Activated CD8-positive, alpha-beta T cell treated with anti-CD3 and anti-CD28 coated beads for 36 hours (primary cell): Measurements from ENCODE around the gene GSPT1. TPM values are rescaled to one million over a fixed set of nuclear protein-coding genes. Genes with fewer than 3 reads are reported as not detected.

Source experiments
- ATAC-seq: fragments of 200-7000 bp; cut with Tn5 transposase; one replicate; pipeline ENCODE4 v1.10.0; 2021; ENCODE audit warnings: mild to moderate bottlenecking, moderate library complexity
- CTCF ChIA-PET: fragments of 350-600 bp; sonication (Branson Sonifier 250); formaldehyde crosslinking; loops from one replicate; lab custom pipeline; 2021; ENCODE audit warnings: antibody characterized with exemption; lab: Charles Lee
- POLR2A ChIA-PET: fragments of 350-600 bp; sonication (Branson Sonifier 250); formaldehyde crosslinking; loops from one replicate; lab custom pipeline; 2021; ENCODE audit warnings: antibody characterized with exemption; lab: Charles Lee
- DNase-seq: peaks from one replicate; pipeline ENCODE4 v3.0.0-alpha.2; 2020
- H3K27ac Mint-ChIP-seq: one replicate; pipeline ENCODE4 v1.8.0; 2021; ENCODE audit warnings: mild to moderate bottlenecking, mixed read lengths
- H3K27me3 Mint-ChIP-seq: one replicate; pipeline ENCODE4 v1.8.0; 2021; ENCODE audit warnings: mixed read lengths
- H3K36me3 Mint-ChIP-seq: one replicate; pipeline ENCODE4 v1.8.0; 2021; ENCODE audit warnings: low read depth, mixed read lengths
- H3K4me1 Mint-ChIP-seq: one replicate; pipeline ENCODE4 v1.8.0; 2021; ENCODE audit warnings: low read depth, mixed read lengths
- H3K4me3 Mint-ChIP-seq: one replicate; pipeline ENCODE4 v1.8.0; 2021; ENCODE audit warnings: mild to moderate bottlenecking, moderate library complexity, mixed read lengths
- H3K9me3 Mint-ChIP-seq: one replicate; pipeline ENCODE4 v1.8.0; 2021; ENCODE audit warnings: mixed read lengths
- CTCF ChIP-seq: fragments of 200-600 bp; IDR thresholded peaks from one replicate; pipeline ENCODE4 v1.8.0; 2022; ENCODE audit warnings: antibody characterized with exemption, mild to moderate bottlenecking
- intact Hi-C: fragments of 100-400 bp; cut with micrococcal nuclease; formaldehyde crosslinking; loops from one replicate; pipeline ENCODE4 v1.10.0; 2022
- total RNA-seq, 2 experiments: library from RNA; stranded (reverse); gene quantifications; one replicate each; pipeline ENCODE4 v1.2.3, GENCODE V29; 2021

The GSPT1 gene
- total RNA-seq, 2 experiments from 2014 or later: 202 to 204 TPM

- POLR2A ChIA-PET: interaction anchor here (0.6 to 1.4 kb wide), 2 partner anchors 8 to 404 kb away, joined by 4 read pairs; no protein-coding TSS in a partner anchor
Observed at GRCh38 chr16:11875721-11876120, 40.0 kb downstream of the GSPT1 start.

GRCh38 chr16:11871193-11871592, 44.6 kb downstream of the GSPT1 start:
- Mint-ChIP-seq H3K4me1 (peaks cover 4% of the 10 kb centered on the region), H3K36me3 (peaks cover 28% of the 10 kb centered on the region), H3K27me3 (no peaks in the 10 kb centered on the region), H3K9me3 (no peaks in the 10 kb centered on the region), H3K4me3 (no peak overlapping the region), H3K27ac (peak overlapping the region; percentile 38)
- intact Hi-C loops: no loop called here
- ATAC-seq (no peak), DNase-seq (no peak)
- ChIA-PET CTCF (interaction anchor here (1.5 kb wide), 1 partner anchor 29 kb away, joined by 3 read pairs; no protein-coding TSS in a partner anchor), POLR2A (no interaction called here)
- no peak for TF ChIP-seq CTCF

More at GRCh38 chr16:11875721-11876120, 40.0 kb downstream of the GSPT1 start:
- no peaks in the 10 kb centered on the region for H3K9me3 Mint-ChIP-seq
- intact Hi-C loops: no loop called here
- DNase-seq (no peak), ATAC-seq (no peak)
- H3K4me3 Mint-ChIP-seq: no peak overlapping the region
- H3K27ac Mint-ChIP-seq: peak overlapping the region; percentile 23
- peaks cover 4% of the 10 kb centered on the region for H3K4me1 Mint-ChIP-seq
- TF ChIP-seq CTCF: no peak
- H3K27me3 Mint-ChIP-seq: no peaks in the 10 kb centered on the region
- CTCF ChIA-PET: interaction anchor here (1.8 kb wide), 1 partner anchor 192 kb away, joined by 8 read pairs; no protein-coding TSS in a partner anchor
- peaks cover 42% of the 10 kb centered on the region for H3K36me3 Mint-ChIP-seq

- H3K4me3 Mint-ChIP-seq: no peak overlapping the region
- H3K4me1 Mint-ChIP-seq: peaks cover 9% of the 10 kb centered on the region
- H3K27ac Mint-ChIP-seq: no peak overlapping the region
- H3K9me3 Mint-ChIP-seq: no peaks in the 10 kb centered on the region
- DNase-seq (no peak), ATAC-seq (no peak)
- H3K36me3 Mint-ChIP-seq: peaks cover 20% of the 10 kb centered on the region
- TF ChIP-seq CTCF: no peak
- H3K27me3 Mint-ChIP-seq: no peaks in the 10 kb centered on the region
- POLR2A ChIA-PET: no interaction called here
- CTCF ChIA-PET: no interaction called here
- intact Hi-C loops: no loop called here
Observed at GRCh38 chr16:11870399-11870798, 45.4 kb downstream of the GSPT1 start.

GRCh38 chr16:11869353-11870228, 46.2 kb downstream of the GSPT1 start:
- intact Hi-C loops: no loop called here
- H3K27ac Mint-ChIP-seq: peak overlapping the region; percentile 6
- TF ChIP-seq CTCF: no peak
- H3K4me1 Mint-ChIP-seq: peaks cover 15% of the 10 kb centered on the region
- no peaks in the 10 kb centered on the region for H3K27me3 Mint-ChIP-seq
- no peaks in the 10 kb centered on the region for H3K9me3 Mint-ChIP-seq
- ATAC-seq (no peak), DNase-seq (no peak)
- CTCF ChIA-PET: interaction anchor here (1.2 to 1.6 kb wide), 2 partner anchors 35 to 198 kb away, joined by 3 to 9 read pairs; no protein-coding TSS in a partner anchor
- peaks cover 15% of the 10 kb centered on the region for H3K36me3 Mint-ChIP-seq
- POLR2A ChIA-PET: interaction anchor here (0.5 to 1.1 kb wide), 5 partner anchors 14 to 1530 kb away, joined by 3 to 4 read pairs (median 3); partner anchors contain the start of gene RSL1D1
- H3K4me3 Mint-ChIP-seq: no peak overlapping the region
